GM21381 (cell line): Measurements from ENCODE around the gene CBLIF.
"Not testable (repeated sequence)": the region's sequence is repeated elsewhere in the genome, so short reads cannot be mapped to it uniquely, and the experiment has no call there.

Source experiments
- ATAC-seq: cut with Tn5 transposase; IDR thresholded peaks from one replicate; pipeline ENCODE4 v1.9.1; 2021; ENCODE audit warnings: mild to moderate bottlenecking, moderate library complexity; ENCODE audit not compliant: unreplicated experiment

Gene CBLIF

GRCh38 chr11:59801160-59801706, 44.1 kb downstream of the CBLIF start:
- ATAC-seq: no peak

DNA sequence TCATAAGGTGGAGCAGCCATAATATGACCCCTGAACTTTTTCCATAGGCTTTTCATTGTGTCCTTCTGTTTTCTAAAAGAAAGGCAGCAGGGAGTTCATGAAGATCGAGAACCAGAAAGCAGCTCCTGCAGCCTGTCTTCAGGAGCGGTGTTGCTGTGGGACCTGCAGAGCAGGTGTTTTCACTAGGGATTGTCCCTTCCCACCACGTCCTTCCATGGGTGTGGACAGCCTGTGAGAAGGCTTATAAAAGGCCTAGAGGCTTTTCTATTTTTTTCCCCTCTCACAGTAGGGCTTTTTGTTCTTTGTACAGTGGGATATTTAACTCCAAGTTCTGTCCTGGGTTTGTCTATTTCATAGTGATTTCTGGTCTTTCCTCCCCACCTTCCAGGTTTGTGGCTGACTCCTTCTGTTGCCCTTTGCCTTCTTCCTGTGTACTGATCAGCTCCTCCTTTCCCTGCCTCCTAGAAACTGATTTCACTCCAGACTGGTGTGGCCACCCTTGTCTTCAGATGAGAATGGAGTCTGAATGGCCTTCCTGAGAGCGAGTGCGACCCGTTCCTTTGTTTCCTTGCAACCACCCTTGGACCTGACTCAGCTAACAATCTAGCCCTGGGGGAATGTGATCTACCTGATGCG, 44.8 kb downstream of the CBLIF start:
- ATAC-seq: no peak

- no peak for ATAC-seq
Measured at GRCh38 chr11:59794417-59794816, 50.9 kb downstream of the CBLIF start.

GRCh38 chr11:59792507-59792906, 52.8 kb downstream of the CBLIF start:
- no peak for ATAC-seq

DNA sequence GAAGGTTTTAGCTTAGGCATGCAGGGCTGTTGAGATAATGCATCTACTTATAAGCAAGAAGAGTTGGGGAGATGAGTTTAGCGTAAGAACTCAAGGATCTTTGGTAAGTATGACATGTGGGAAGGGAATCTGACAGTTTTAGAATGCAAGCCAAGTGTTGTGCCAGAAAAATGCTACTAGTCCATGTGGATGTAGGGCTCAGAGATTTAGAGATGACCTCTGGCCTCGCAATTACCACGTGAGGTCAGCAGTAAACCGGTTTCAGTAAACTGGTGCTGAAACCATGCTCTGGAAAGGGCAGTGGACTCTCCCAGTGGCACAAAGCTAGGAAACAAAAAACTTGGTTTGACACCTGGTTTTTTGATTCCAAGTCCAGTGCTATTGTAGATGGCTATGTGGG, 53.7 kb downstream of the CBLIF start:
- ATAC-seq: no peak

- ATAC-seq: no peak
Measured at GRCh38 chr11:59787816-59788215, 57.5 kb downstream of the CBLIF start.

DNA sequence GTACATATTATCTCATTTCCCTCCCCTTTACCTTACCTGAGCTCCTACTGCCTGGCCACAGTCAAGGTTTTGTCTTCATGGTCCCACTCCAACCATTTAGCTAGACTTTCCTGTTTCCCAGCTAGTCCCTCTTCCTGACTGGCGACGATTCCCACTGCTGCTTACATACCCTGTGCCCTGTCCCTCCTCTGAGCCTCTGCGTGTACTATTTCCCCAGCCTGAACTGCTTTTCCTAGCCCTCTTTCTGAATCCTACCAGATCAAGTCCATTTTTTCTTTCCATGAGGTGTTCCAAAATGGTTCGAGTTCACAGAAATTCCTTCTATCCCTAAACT, 58.1 kb downstream of the CBLIF start:
- ATAC-seq: no peak

- no peak for ATAC-seq
Measured at GRCh38 chr11:59785818-59786217, 59.5 kb downstream of the CBLIF start.

DNA sequence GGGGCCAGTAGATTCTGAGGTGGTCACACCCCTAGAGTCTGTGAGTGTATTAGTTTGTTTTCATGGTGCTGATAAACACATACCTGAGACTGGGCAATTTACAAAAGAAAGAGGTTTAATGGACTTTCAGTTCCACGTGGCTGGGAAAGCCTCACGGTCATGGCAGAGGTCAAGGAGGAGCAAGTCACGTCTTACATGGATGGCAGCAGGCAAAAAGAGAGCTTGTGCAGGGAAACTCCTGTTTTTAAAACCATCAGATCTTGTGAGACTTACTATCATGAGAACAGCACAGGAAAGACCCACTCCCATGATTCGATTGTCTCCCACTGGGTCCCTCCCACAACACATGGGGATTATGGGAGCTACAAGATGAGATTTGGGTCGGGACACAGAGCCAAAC, 60.9 kb downstream of the CBLIF start:
- ATAC-seq: not testable (repeated sequence)

DNA sequence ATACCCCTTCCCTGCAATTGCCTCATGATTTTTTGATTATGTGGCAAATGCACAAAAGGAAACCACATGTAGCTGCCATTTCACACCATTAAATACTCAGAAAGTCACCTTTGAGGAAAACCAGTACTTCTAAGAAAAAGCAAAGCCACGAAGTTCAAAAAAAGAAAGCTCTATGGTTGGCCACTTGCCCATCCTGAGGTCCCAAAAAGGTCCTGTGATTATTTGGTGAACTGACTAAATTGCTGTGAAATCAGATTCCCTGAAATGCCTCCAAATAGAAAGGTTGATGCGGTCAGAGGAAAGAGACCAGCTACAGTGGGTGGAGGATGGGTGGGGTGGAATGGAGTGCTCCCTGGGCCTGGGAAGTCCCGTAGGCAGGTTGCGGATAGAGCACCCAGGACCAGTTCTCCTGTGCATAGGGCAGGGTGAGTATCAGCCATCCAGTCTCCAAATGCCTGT, 61.6 kb downstream of the CBLIF start:
- ATAC-seq: no peak

- no peak for ATAC-seq
Measured at GRCh38 chr11:59782080-59782479, 63.2 kb downstream of the CBLIF start.

DNA sequence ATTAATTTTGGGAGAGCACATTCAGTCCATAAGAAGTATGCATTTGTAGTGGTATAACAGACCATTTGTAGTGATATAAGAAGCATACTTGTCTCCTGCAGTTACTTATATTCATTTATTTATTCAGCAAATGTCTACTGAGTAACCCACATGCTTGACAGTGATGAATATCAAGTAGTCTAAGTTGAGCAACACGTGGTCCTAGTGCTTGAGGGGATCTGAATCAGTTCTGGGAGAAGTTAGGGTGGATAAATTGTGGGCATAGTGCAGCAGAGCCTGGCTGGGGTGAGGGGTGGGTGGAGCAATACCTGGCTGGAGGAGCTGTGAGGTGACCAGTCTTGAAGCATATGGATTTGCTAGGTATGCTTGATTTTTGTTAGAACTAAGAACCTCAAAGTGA, 65.8 kb downstream of the CBLIF start:
- ATAC-seq: no peak
